Mucosa of rectum (tissue), 2 donors: ENCODE results near the gene SLC17A8.

Experiments used
- H3K27ac ChIP-seq, 2 donors: one replicate each; pipeline ENCODE4 v1.7.0; 2013; ENCODE audit warnings: inconsistent platforms in 2 of 2, low read depth in 2 of 2, low read length in 2 of 2
- H3K27me3 ChIP-seq, 2 donors: one replicate each; pipeline ENCODE4 v1.7.0; 2013; ENCODE audit warnings: low read length in 2 of 2; ENCODE audit not compliant: control insufficient read depth in 2 of 2, insufficient read depth in 2 of 2
- H3K36me3 ChIP-seq, 2 donors: one replicate each; pipeline ENCODE4 v1.7.0; 2013; ENCODE audit warnings: low read length in 2 of 2; ENCODE audit not compliant: control insufficient read depth in 2 of 2, insufficient read depth in 2 of 2
- H3K4me1 ChIP-seq, 2 donors: one replicate each; pipeline ENCODE4 v1.7.0; 2013; ENCODE audit warnings: low read length in 2 of 2, mild to moderate bottlenecking in 1 of 2; ENCODE audit not compliant: control insufficient read depth in 2 of 2, insufficient read depth in 2 of 2
- H3K4me3 ChIP-seq, 2 donors: one replicate each; pipeline ENCODE4 v1.7.0; 2013; ENCODE audit warnings: low read length in 2 of 2
- H3K9ac ChIP-seq, 2 donors: one replicate each; pipeline ENCODE4 v1.7.0; 2013; ENCODE audit warnings: low read length in 2 of 2, low read depth in 1 of 2, mild to moderate bottlenecking in 1 of 2
- H3K9me3 ChIP-seq, 2 donors: one replicate each; pipeline ENCODE4 v1.7.0; 2013; ENCODE audit warnings: low read length in 2 of 2; ENCODE audit not compliant: control insufficient read depth in 2 of 2
- donor health status: healthy.
- donor health status: Normal muscosa, but diverticular disease.

SLC17A8 gene

DNA sequence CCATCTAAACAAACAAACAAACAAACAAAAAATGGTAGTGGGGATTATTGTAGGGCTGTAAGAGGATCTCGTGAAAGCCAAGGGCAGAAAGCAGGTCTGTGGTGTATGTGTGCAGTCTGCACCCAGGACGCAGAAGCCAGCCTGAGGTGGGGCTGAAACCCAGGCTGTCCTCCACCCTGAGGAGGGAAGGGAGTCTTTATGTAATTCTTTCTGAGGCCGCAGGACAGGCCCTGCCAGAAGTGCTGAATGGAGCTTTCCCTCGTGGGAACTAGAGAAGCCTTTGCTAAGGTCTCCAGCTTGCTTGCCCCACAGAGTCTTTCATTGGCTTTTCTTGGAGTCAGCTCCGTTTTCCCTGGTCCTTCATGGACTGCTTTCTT lies 27.7 kb downstream of the SLC17A8 start:
- Histone ChIP-seq H3K27ac (no peak overlapping the region), H3K36me3 (no peaks in the 10 kb centered on the region), H3K4me3 (no peak overlapping the region), H3K27me3 (no peaks in the 10 kb centered on the region), H3K9ac (no peak overlapping the region), H3K9me3 (no peaks in the 10 kb centered on the region), H3K4me1 (no peaks in the 10 kb centered on the region)

DNA sequence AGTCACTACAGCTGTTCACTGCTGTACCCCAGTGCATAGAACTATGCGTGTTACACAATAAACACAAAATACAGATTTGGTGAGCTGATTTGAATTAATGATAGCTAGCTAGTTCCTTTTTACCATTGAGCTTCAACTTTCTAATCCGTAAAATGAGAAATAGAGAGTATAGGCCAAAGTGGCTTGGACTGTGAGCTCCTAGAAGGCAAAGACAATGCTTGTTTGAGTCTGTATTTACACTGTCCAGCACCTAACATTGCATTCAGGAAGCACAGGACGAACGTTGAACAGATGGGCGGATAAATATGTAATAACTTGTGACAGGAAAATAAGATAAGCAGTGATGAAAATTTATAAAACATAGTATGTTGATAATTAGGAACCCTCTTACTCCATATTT lies 31.5 kb downstream of the SLC17A8 start:
- H3K27ac ChIP-seq, result no peak overlapping the region
- H3K9ac ChIP-seq, result no peak overlapping the region
- no peak overlapping the region for H3K4me3 ChIP-seq
- no peaks in the 10 kb centered on the region for H3K36me3 ChIP-seq
- H3K9me3 ChIP-seq, result no peaks in the 10 kb centered on the region
- no peaks in the 10 kb centered on the region for H3K27me3 ChIP-seq
- no peaks in the 10 kb centered on the region for H3K4me1 ChIP-seq

DNA sequence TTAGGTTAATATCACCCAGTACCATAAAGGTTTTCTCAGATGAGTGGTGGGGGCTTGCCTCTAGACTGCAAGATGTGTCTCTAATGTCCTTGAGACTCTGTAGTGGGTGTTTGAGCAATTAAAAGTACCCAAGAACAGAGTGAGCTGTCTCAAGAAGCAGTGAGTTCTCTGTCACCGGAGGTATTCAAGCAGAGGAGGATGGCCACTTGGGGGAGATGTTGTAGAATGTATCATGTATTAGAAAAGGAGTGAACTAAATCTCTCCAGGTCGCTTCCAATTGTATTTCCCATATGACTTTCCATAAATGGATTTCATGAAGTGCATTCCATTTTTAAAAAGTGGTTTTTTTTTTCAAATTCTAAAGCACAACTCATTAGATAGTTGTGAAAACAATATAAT lies 35.0 kb downstream of the SLC17A8 start:
- no peak overlapping the region for H3K27ac ChIP-seq
- no peak overlapping the region for H3K9ac ChIP-seq
- H3K4me3 ChIP-seq, result no peak overlapping the region
- no peaks in the 10 kb centered on the region for H3K27me3 ChIP-seq
- peaks cover 0 to 2% of the 10 kb centered on the region in 2 donors for H3K4me1 ChIP-seq
- no peaks in the 10 kb centered on the region for H3K9me3 ChIP-seq
- no peaks in the 10 kb centered on the region for H3K36me3 ChIP-seq

DNA sequence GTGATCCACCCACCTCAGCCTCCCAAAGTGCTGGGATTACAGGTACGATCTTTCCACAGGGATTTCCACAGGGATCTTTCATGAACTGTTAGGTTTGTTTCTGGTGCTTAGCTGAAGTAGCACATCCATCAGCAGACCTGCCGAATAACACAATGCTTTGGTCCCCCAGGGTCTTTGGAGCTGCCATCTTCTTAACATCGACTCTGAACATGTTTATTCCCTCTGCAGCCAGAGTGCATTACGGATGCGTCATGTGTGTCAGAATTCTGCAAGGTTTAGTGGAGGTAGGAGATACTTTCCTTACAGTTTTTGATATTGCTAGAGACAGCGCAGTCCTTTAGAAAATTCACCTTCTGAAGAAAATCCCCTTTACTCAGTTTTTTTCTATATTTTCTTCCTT lies 36.3 kb downstream of the SLC17A8 start:
- Histone ChIP-seq H3K9me3 (no peaks in the 10 kb centered on the region), H3K9ac (no peak overlapping the region), H3K4me1 (peaks cover 3 to 9% of the 10 kb centered on the region in 2 donors), H3K36me3 (no peaks in the 10 kb centered on the region), H3K27me3 (no peaks in the 10 kb centered on the region), H3K27ac (no peak overlapping the region), H3K4me3 (no peak overlapping the region)

DNA sequence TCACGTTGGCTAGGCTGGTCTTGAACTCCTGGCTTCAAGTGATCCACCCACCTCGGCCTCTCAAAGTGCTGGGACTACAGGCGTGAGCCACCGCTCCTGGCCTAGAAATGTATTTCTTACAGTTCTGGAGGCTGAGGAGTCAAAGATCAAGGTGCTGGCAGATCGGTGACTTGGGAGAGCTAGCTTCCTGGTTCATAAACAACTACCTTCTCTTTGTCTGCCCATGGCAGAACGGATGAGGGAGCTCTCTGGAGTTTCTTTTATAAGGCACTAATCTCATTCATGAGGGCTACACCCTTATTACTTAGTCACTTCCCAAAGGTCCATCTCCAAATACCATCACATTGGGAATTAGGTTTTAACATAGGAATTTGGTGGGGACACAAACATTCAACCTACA lies 38.9 kb downstream of the SLC17A8 start:
- Histone ChIP-seq H3K4me3 (no peak overlapping the region), H3K9me3 (no peaks in the 10 kb centered on the region), H3K36me3 (no peaks in the 10 kb centered on the region), H3K9ac (no peak overlapping the region), H3K27ac (peak overlapping the region; percentile 52 to 67), H3K4me1 (peaks cover 3 to 19% of the 10 kb centered on the region in 2 donors), H3K27me3 (no peaks in the 10 kb centered on the region)

DNA sequence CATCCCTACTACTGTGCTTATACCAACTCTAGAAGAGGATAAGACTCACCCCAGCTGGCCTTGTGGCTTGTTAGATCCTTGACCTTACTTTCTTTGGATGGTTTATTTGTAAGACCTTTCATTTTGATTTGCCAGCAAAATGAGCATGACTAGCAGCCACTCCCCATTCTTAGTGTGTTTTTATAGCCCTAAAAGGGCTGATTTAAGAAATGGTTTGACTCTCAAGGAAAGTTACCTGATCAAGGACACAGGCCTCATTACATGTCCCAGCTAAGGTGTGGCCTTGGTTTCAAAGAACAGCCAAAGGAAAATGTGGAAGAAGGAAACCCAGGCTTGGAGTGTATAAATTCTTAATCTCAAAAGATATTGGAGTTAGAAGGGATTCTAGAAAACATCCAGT lies 41.4 kb downstream of the SLC17A8 start:
- no peaks in the 10 kb centered on the region for H3K27me3 ChIP-seq
- no peaks in the 10 kb centered on the region for H3K36me3 ChIP-seq
- H3K9ac ChIP-seq, result no peak overlapping the region
- peak overlapping the region in 1 of 2 donors; percentile 15 for H3K4me3 ChIP-seq
- H3K4me1 ChIP-seq, result peaks cover 3 to 28% of the 10 kb centered on the region in 2 donors
- peak overlapping the region; percentile 55 to 67 for H3K27ac ChIP-seq
- no peaks in the 10 kb centered on the region for H3K9me3 ChIP-seq

DNA sequence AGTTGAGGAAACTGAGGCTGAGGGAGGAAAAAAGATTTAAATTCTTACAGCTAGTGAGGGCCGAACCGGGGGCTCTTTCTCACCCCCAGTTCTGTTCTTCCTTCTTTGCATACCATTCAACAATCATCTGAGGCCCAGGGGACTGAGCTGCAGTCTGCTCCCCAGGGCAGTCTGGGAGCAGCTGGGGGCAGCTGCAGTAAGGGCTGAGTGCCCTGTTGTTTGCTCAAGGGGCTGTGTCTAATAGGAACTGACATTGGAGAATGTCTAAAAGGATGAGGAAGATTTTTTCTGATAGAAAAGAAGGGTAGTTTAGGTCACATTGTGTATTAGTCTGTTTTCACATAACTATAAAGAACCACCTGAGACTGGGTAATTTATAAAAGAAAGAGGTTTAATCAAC lies 42.2 kb downstream of the SLC17A8 start:
- Histone ChIP-seq H3K27ac (peak overlapping the region; percentile 55 to 67), H3K9me3 (no peaks in the 10 kb centered on the region), H3K9ac (peak overlapping the region in 1 of 2 donors; percentile 28), H3K27me3 (no peaks in the 10 kb centered on the region), H3K4me3 (no peak overlapping the region), H3K36me3 (no peaks in the 10 kb centered on the region), H3K4me1 (peaks cover 3 to 28% of the 10 kb centered on the region in 2 donors)

DNA sequence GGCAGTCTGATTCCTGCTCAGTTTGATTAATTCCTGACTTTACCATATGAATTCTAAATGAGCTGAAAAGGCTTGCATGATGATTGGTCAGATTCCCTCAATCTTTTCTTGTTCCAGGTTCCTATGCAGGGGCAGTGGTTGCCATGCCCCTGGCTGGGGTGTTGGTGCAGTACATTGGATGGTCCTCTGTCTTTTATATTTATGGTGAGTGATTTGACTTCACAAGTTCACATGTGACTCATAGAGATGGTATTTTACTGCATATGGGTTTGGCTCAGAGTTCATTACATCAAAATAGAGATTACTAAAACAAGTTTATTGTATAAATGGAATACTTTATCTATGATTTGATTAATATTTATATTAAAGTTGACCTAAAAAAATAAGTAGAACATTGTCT lies 44.8 kb downstream of the SLC17A8 start:
- Histone ChIP-seq H3K9me3 (no peaks in the 10 kb centered on the region), H3K27me3 (no peaks in the 10 kb centered on the region), H3K4me1 (peaks cover 3 to 28% of the 10 kb centered on the region in 2 donors), H3K27ac (peak overlapping the region in 1 of 2 donors; percentile 35), H3K4me3 (no peak overlapping the region), H3K36me3 (no peaks in the 10 kb centered on the region), H3K9ac (peak overlapping the region in 1 of 2 donors; percentile 31)

DNA sequence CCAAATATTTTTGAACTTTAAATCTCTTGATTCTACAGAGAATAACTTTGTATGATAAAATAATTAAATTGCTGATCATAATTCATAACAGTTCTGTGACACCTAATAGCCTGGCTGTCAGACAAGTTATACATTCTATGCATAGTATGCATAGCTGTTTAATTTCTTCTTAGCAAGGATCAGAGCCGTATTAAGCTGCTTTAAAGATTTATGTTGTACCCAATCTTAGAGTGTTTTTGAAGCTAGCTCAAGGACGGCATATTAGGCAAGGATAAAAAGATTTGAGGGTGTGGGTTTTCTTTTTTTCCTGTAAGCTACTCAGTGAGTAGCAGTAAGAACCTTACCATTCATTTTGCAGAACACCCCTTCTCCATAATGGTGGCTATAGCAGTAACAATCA lies 45.9 kb downstream of the SLC17A8 start:
- Histone ChIP-seq H3K27ac (no peak overlapping the region), H3K4me3 (no peak overlapping the region), H3K9ac (no peak overlapping the region), H3K4me1 (peaks cover 3 to 19% of the 10 kb centered on the region in 2 donors), H3K36me3 (no peaks in the 10 kb centered on the region), H3K27me3 (no peaks in the 10 kb centered on the region), H3K9me3 (no peaks in the 10 kb centered on the region)

DNA sequence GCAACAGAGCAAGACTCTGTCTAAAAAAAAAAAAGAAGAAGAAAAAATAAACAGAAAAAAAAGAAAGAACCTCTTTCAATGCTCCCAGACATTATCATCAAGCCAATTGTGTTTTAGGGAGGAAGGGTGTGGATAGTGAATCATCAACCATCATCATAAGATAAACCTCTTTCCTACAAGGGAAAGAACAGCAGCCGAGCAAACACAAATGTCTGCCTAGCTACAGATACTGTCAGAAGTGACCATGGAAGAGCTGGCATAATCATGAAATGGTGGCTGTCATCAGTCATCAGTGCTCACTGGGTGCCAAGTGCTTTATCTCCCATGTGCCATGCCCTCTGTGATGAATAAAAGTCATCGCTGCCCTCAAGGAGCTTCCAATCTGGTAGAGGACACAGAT lies 46.6 kb downstream of the SLC17A8 start:
- no peaks in the 10 kb centered on the region for H3K27me3 ChIP-seq
- peaks cover 0 to 19% of the 10 kb centered on the region in 2 donors for H3K4me1 ChIP-seq

More for the DNA sequence above, 46.6 kb downstream of the SLC17A8 start:
- Histone ChIP-seq H3K27ac (peak overlapping the region in 1 of 2 donors; percentile 24), H3K9ac (no peak overlapping the region), H3K9me3 (no peaks in the 10 kb centered on the region), H3K36me3 (no peaks in the 10 kb centered on the region), H3K4me3 (no peak overlapping the region)
